Liver (tissue), 9 donors: ENCODE measurements around the gene TPM4. TPM values are rescaled to one million over a fixed set of nuclear protein-coding genes. Genes with fewer than 3 reads are reported as not detected.

Experiments used
- DNase-seq: peaks from one replicate; pipeline ENCODE4 v3.0.0-alpha.2; 2017; ENCODE audit warnings: low spot score
- H3K27ac ChIP-seq, 2 donors: one replicate each; pipeline ENCODE4 v1.7.0; 2013; ENCODE audit warnings: inconsistent platforms in 2 of 2, low read length in 2 of 2, control low read depth in 1 of 2, low read depth in 1 of 2, mild to moderate bottlenecking in 1 of 2
- H3K27me3 ChIP-seq, 4 donors: one replicate each; pipeline versions ENCODE4 v1.6.1 to v1.7.0; 2013; ENCODE audit warnings: low read length in 3 of 4, inconsistent platforms in 1 of 4, mild to moderate bottlenecking in 1 of 4, moderate library complexity in 1 of 4; ENCODE audit not compliant: control insufficient read depth in 4 of 4, insufficient read depth in 4 of 4
- H3K36me3 ChIP-seq, 4 donors: one replicate each; pipeline versions ENCODE4 v1.6.1 to v1.7.0; 2013; ENCODE audit warnings: low read length in 3 of 4, mild to moderate bottlenecking in 3 of 4, low read depth in 1 of 4, moderate library complexity in 1 of 4; ENCODE audit not compliant: control insufficient read depth in 4 of 4, insufficient read depth in 3 of 4
- H3K4me1 ChIP-seq, 4 donors: one replicate each; pipeline versions ENCODE4 v1.6.1 to v1.7.0; 2013; ENCODE audit warnings: low read length in 3 of 4, mild to moderate bottlenecking in 3 of 4, moderate library complexity in 1 of 4; ENCODE audit not compliant: control insufficient read depth in 4 of 4, insufficient read depth in 4 of 4
- H3K4me3 ChIP-seq, 3 donors: one replicate each; pipeline versions ENCODE4 v1.6.1 to v1.7.0; 2013; ENCODE audit warnings: low read length in 3 of 3, control low read depth in 1 of 3, low read depth in 1 of 3, mild to moderate bottlenecking in 1 of 3
- H3K9ac ChIP-seq, 2 donors: one replicate each; pipeline ENCODE4 v1.7.0; 2013; ENCODE audit warnings: low read length in 2 of 2, mild to moderate bottlenecking in 2 of 2, moderate library complexity in 2 of 2, control low read depth in 1 of 2, low read depth in 1 of 2
- H3K9me3 ChIP-seq, 4 donors: one replicate each; pipeline versions ENCODE4 v1.6.1 to v1.7.0; 2013; ENCODE audit warnings: low read length in 3 of 4; ENCODE audit not compliant: control insufficient read depth in 4 of 4
- ATF3 ChIP-seq: IDR thresholded peaks from 2 replicates; pipeline ENCODE4 v1.6.1; 2016; ENCODE audit warnings: antibody characterized with exemption
- CTCF ChIP-seq: fragments of 150-350 bp; IDR thresholded peaks from 2 replicates; pipeline ENCODE4 v1.5.1; 2017; ENCODE audit warnings: improper control_type of control experiment, low read depth, low read length; ENCODE audit not compliant: missing input control
- EGR1 ChIP-seq, 2 donors: IDR thresholded peaks; 2 replicates each; pipeline ENCODE4 v1.6.1; 2016 to 2018; ENCODE audit warnings: antibody characterized with exemption in 2 of 2, low read depth in 2 of 2
- FOXA1 ChIP-seq: IDR thresholded peaks from 2 replicates; pipeline ENCODE4 v1.6.1; 2016; ENCODE audit warnings: antibody characterized with exemption
- FOXA2 ChIP-seq: IDR thresholded peaks from 2 replicates; pipeline ENCODE4 v1.6.1; 2016; ENCODE audit warnings: antibody characterized with exemption
- GABPA ChIP-seq, 2 donors: IDR thresholded peaks in 1 of 2; conservative IDR thresholded peaks in 1 of 2; 2 replicates each; pipeline ENCODE4 v1.6.1; 2016; ENCODE audit warnings: antibody characterized with exemption in 2 of 2, mild to moderate bottlenecking in 1 of 2, moderate library complexity in 1 of 2
- HNF4G ChIP-seq: IDR thresholded peaks from 2 replicates; pipeline ENCODE4 v1.6.1; 2016; ENCODE audit warnings: antibody characterized with exemption
- MAX ChIP-seq: IDR thresholded peaks from 2 replicates; pipeline ENCODE4 v1.6.1; 2016; ENCODE audit warnings: antibody characterized with exemption
- NR2F2 ChIP-seq: IDR thresholded peaks from 2 replicates; pipeline ENCODE4 v1.6.1; 2016; ENCODE audit warnings: antibody characterized with exemption
- RAD21 ChIP-seq, 2 donors: IDR thresholded peaks; 2 replicates each; pipeline ENCODE4 v1.6.1; 2016; ENCODE audit warnings: antibody characterized with exemption in 2 of 2, mild to moderate bottlenecking in 2 of 2
- REST ChIP-seq: IDR thresholded peaks from 2 replicates; pipeline ENCODE4 v1.6.1; 2016; ENCODE audit warnings: antibody characterized with exemption, mild to moderate bottlenecking
- RXRA ChIP-seq, 2 donors: IDR thresholded peaks; 2 replicates each; pipeline ENCODE4 v1.6.1; 2017 to 2018; ENCODE audit warnings: antibody characterized with exemption in 2 of 2, mild to moderate bottlenecking in 1 of 2
- TAF1 ChIP-seq: conservative IDR thresholded peaks from 2 replicates; pipeline ENCODE4 v1.6.1; 2016; ENCODE audit warnings: antibody characterized with exemption, mild to moderate bottlenecking
- YY1 ChIP-seq: IDR thresholded peaks from 2 replicates; pipeline ENCODE4 v1.6.1; 2016; ENCODE audit warnings: antibody characterized with exemption, mild to moderate bottlenecking
- WGBS: extraction: QIAGEN DNeasy Blood & Tissue Kit; methylation state at CpG from one replicate; pipeline ENCODE4 v1.1.7; 2013; 5-methylcytosine and 5-hydroxymethylcytosine counted together
- polyA plus RNA-seq, 2 donors: library from polyadenylated mRNA; stranded (reverse) in 1 of 2; unstranded in 1 of 2; fragments of 200-250 nt in 1 of 2; fragments of >200 nt in 1 of 2; fragmentation: Nextera tagmentation in 1 of 2; extraction: Ambion mirVana in 1 of 2; gene quantifications; one replicate each; pipeline versions ENCODE4 v1.2.1 to v1.2.3, GENCODE V29; 2013 to 2015
- total RNA-seq, 2 donors: library from RNA; depleted of rRNA; stranded (reverse); fragments of >200 nt; gene quantifications; one replicate each; pipeline ENCODE4 v1.2.3, GENCODE V29; 2014
- TF ChIP-seq, protein P1 (sequence below): IDR thresholded peaks from 2 replicates; pipeline ENCODE4 v1.6.1; 2016; ENCODE audit warnings: antibody characterized with exemption
- donor health status: healthy.
- donor health status: healthy.
- donor health status: healthy.
- donor health status: healthy.
- donor health status: healthy.

The TPM4 gene
- total and polyA plus RNA-seq, 4 donors: 19.8 to 59.9 (median 43.4) TPM

DNA sequence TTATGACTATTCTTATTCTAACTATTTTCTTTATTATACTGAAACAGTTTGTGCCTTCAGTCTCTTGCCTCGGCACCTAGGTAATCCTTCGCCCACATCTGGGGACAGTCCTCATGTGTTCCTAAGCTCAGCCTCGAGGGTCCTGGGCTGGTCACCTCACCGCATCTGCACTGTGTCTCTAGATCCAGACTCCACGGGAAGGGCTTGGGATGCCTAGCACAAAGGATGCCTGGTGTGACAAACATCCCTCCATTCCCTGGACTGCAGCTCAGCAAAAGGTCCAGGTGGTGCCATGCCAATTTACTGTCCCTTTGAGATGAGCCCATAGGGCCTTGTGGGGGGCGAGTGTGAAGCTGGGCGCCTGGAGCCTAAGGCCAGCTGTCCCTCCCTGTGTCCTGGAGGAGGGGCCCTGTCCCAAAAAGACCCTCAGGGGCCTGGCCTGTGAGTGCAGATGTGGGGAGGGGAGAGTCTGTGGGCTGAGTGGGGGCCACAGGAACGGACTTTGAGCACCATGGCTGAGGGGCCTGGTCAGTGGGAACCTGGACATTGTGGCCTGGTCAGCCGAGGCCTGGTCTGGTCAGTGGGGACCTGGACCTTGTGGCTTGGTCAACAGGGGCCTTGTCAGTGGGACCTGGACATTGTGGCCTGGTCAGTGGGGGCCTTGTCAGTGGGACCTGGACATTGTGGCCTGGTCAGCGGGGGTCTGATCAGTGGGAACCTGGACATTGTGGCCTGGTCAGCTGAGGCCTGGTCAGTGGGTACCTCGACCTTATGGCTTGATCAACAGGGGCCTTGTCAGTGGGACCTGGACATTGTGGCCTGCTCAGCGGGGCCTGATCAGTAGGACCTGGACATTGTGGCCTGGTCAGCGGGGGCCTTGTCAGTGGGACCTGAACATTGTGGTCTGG lies 45.1 kb upstream of the TPM4 start:
- H3K27ac ChIP-seq: no peak overlapping the region
- TF ChIP-seq YY1 (no peak), EGR1 (IDR thresholded peaks at IDR 0.05; ENCODE audit: low read depth in 2 of 2) (no peak), TAF1 (no peak), GABPA (IDR thresholded peaks at IDR 0.05 in 1 of 2, conservative IDR thresholded peaks at IDR 0.05 in 1 of 2) (no peak), RXRA (IDR thresholded peaks at IDR 0.05) (no peak), FOXA1 (no peak), REST (no peak), HNF4G (no peak), ATF3 (no peak), MAX (no peak), CTCF (no peak), RAD21 (IDR thresholded peaks at IDR 0.05) (no peak)
- TF ChIP-seq, protein P1, sequence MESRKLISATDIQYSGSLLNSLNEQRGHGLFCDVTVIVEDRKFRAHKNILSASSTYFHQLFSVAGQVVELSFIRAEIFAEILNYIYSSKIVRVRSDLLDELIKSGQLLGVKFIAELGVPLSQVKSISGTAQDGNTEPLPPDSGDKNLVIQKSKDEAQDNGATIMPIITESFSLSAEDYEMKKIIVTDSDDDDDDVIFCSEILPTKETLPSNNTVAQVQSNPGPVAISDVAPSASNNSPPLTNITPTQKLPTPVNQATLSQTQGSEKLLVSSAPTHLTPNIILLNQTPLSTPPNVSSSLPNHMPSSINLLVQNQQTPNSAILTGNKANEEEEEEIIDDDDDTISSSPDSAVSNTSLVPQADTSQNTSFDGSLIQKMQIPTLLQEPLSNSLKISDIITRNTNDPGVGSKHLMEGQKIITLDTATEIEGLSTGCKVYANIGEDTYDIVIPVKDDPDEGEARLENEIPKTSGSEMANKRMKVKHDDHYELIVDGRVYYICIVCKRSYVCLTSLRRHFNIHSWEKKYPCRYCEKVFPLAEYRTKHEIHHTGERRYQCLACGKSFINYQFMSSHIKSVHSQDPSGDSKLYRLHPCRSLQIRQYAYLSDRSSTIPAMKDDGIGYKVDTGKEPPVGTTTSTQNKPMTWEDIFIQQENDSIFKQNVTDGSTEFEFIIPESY: no peak
- H3K27me3 ChIP-seq: no peaks in the 10 kb centered on the region
- H3K36me3 ChIP-seq: no peaks in the 10 kb centered on the region
- no peaks in the 10 kb centered on the region for H3K9me3 ChIP-seq
- no peaks in the 10 kb centered on the region for H3K4me1 ChIP-seq
- WGBS: 91% methylated on average over 13 of the region's 13 CpGs
- H3K4me3 ChIP-seq: no peak overlapping the region
- H3K9ac ChIP-seq: no peak overlapping the region
- no peak for DNase-seq

GRCh38 chr19:16031872-16032200 lies 44.5 kb upstream of the TPM4 start:
- TF ChIP-seq FOXA2 (no peak), NR2F2 (no peak), RXRA (IDR thresholded peaks at IDR 0.05) (no peak), GABPA (IDR thresholded peaks at IDR 0.05 in 1 of 2, conservative IDR thresholded peaks at IDR 0.05 in 1 of 2) (no peak), MAX (no peak), RAD21 (IDR thresholded peaks at IDR 0.05) (no peak), FOXA1 (no peak), CTCF (no peak)
- TF ChIP-seq, protein P1: no peak
- Histone ChIP-seq H3K36me3 (no peaks in the 10 kb centered on the region), H3K4me1 (no peaks in the 10 kb centered on the region), H3K9me3 (no peaks in the 10 kb centered on the region), H3K27ac (no peak overlapping the region), H3K9ac (no peak overlapping the region), H3K27me3 (no peaks in the 10 kb centered on the region), H3K4me3 (no peak overlapping the region)
- no peak for DNase-seq
- 95% methylated on average over 8 of the region's 8 CpGs for WGBS
